Fibroblast of lung (primary cell): ENCODE measurements around the gene B3GNT8. TPM values are rescaled to one million over a fixed set of nuclear protein-coding genes. Genes with fewer than 3 reads are reported as not detected.

Experiments used
- DNase-seq, 2 donors: peaks; one replicate each; pipeline versions ENCODE4 v3.0.0 to v3.0.0-alpha.2; 2010; ENCODE audit warnings: low read depth in 2 of 2
- H2AFZ ChIP-seq: 2 replicates; pipeline ENCODE4 v1.5.1; 2012; ENCODE audit warnings: low read length, control low read depth, inconsistent platforms
- H3K27ac ChIP-seq: 2 replicates; pipeline ENCODE4 v1.5.1; 2011; ENCODE audit warnings: low read length, control low read depth; ENCODE audit not compliant: insufficient read depth
- H3K27me3 ChIP-seq: 2 replicates; pipeline ENCODE4 v1.5.1; 2011; ENCODE audit warnings: mild to moderate bottlenecking, low read length; ENCODE audit not compliant: control insufficient read depth, insufficient read depth
- H3K36me3 ChIP-seq: 2 replicates; pipeline ENCODE4 v1.5.1; 2011; ENCODE audit warnings: low read length; ENCODE audit not compliant: control insufficient read depth, insufficient read depth
- H3K4me1 ChIP-seq: 2 replicates; pipeline ENCODE4 v1.5.1; 2011; ENCODE audit warnings: low read length; ENCODE audit not compliant: control insufficient read depth, insufficient read depth; ENCODE audit errors: extremely low read depth
- H3K4me2 ChIP-seq: 2 replicates; pipeline ENCODE4 v1.5.1; 2011; ENCODE audit warnings: low read length, control low read depth; ENCODE audit not compliant: insufficient read depth; ENCODE audit errors: extremely low read depth
- H3K4me3 ChIP-seq, 4 experiments: fragments of 200-600 bp in 1 of 4; sonication (generic) in 1 of 4; replicated peaks in 1 of 4; 2 replicates each; pipeline ENCODE4 v1.5.1; 2011 to 2016; ENCODE audit warnings: low read length in 4 of 4, low read depth in 3 of 4, mild to moderate bottlenecking in 3 of 4, control low read depth in 2 of 4, inconsistent platforms in 1 of 4, mixed read lengths in 1 of 4; ENCODE audit not compliant: insufficient read depth in 1 of 4; ENCODE audit errors: control extremely low read depth in 1 of 4
- H3K79me2 ChIP-seq: 2 replicates; pipeline ENCODE4 v1.5.1; 2012; ENCODE audit warnings: mild to moderate bottlenecking, low read length, inconsistent platforms; ENCODE audit not compliant: control insufficient read depth, insufficient read depth
- H3K9ac ChIP-seq: 2 replicates; pipeline ENCODE4 v1.5.1; 2011; ENCODE audit warnings: mild to moderate bottlenecking, low read length, control low read depth; ENCODE audit not compliant: insufficient read depth
- H3K9me3 ChIP-seq: 2 replicates; pipeline ENCODE4 v1.5.1; 2012; ENCODE audit warnings: low read depth, low read length; ENCODE audit not compliant: control insufficient read depth, insufficient read depth
- H4K20me1 ChIP-seq: 2 replicates; pipeline ENCODE4 v1.5.1; 2011; ENCODE audit warnings: low read length; ENCODE audit not compliant: control insufficient read depth, insufficient read depth; ENCODE audit errors: extremely low read depth
- EZH2 ChIP-seq: IDR thresholded peaks from 2 replicates; pipeline ENCODE4 v1.5.1; 2012; ENCODE audit warnings: low read length, control low read depth, mild to moderate bottlenecking; ENCODE audit errors: missing control alignments
- polyA plus RNA-seq, 2 donors: library from polyadenylated mRNA; depleted of rRNA in 1 of 2; stranded (reverse) in 1 of 2; unstranded in 1 of 2; fragments of >200 nt; gene quantifications; 2 replicates each; pipeline ENCODE4 v1.2.1, GENCODE V29; 2011 to 2012; ENCODE audit warnings: missing spikeins in 1 of 2
- total RNA-seq: library from RNA; depleted of rRNA; stranded (reverse); fragments of >200 nt; gene quantifications from 2 replicates; pipeline ENCODE4 v1.2.1, GENCODE V29; 2014
- TF ChIP-seq, protein P1 (sequence below), 2 donors: IDR thresholded peaks in 1 of 2; conservative IDR thresholded peaks in 1 of 2; 1 replicate in 1 of 2; 2 replicates in 1 of 2; pipeline ENCODE4 v1.5.1; 2011 to 2012; ENCODE audit warnings: low read length in 2 of 2, control low read depth in 1 of 2, inconsistent platforms in 1 of 2, low read depth in 1 of 2, mild to moderate bottlenecking in 1 of 2

The B3GNT8 gene
- total and polyA plus RNA-seq, 2 donors (not counting 1 experiment from before 2014, with no cell fraction given), result 0.54 to 3.5 TPM

DNA sequence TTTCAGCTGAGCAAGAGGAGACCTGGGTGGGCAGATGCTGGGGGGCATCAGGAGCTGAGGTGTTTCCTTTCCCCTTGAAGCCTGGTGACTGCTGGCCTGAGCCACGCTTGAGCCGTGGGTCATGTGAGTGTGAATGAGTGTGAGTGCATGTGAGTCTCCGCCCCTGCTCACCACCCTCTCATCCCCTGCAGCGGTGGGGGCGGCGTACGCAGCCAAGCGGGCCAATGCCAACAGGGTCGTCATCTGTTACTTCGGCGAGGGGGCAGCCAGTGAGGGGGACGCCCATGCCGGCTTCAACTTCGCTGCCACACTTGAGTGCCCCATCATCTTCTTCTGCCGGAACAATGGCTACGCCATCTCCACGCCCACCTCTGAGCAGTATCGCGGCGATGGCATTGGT lies 5.2 kb downstream of the B3GNT8 start:
- H3K36me3 ChIP-seq, result peaks cover 15% of the 10 kb centered on the region
- H3K4me2 ChIP-seq, result no peak overlapping the region
- H3K9me3 ChIP-seq, result no peaks in the 10 kb centered on the region
- H3K9ac ChIP-seq, result no peak overlapping the region
- no peaks in the 10 kb centered on the region for H4K20me1 ChIP-seq
- no peaks in the 10 kb centered on the region for H3K27me3 ChIP-seq
- no peak overlapping the region for H3K27ac ChIP-seq
- no peak overlapping the region for H2AFZ ChIP-seq
- no peaks in the 10 kb centered on the region for H3K79me2 ChIP-seq
- H3K4me3 ChIP-seq, result no peak overlapping the region
- TF ChIP-seq, protein P1, sequence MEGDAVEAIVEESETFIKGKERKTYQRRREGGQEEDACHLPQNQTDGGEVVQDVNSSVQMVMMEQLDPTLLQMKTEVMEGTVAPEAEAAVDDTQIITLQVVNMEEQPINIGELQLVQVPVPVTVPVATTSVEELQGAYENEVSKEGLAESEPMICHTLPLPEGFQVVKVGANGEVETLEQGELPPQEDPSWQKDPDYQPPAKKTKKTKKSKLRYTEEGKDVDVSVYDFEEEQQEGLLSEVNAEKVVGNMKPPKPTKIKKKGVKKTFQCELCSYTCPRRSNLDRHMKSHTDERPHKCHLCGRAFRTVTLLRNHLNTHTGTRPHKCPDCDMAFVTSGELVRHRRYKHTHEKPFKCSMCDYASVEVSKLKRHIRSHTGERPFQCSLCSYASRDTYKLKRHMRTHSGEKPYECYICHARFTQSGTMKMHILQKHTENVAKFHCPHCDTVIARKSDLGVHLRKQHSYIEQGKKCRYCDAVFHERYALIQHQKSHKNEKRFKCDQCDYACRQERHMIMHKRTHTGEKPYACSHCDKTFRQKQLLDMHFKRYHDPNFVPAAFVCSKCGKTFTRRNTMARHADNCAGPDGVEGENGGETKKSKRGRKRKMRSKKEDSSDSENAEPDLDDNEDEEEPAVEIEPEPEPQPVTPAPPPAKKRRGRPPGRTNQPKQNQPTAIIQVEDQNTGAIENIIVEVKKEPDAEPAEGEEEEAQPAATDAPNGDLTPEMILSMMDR (conservative IDR thresholded peaks at IDR 0.05 in 1 of 2, IDR thresholded peaks at IDR 0.05 in 1 of 2; ENCODE audit: low read depth in 1 of 2, low read length in 2 of 2), result no peak
- no peak for TF ChIP-seq EZH2
- DNase-seq, result no peak
- H3K4me1 ChIP-seq, result peaks cover 2% of the 10 kb centered on the region

DNA sequence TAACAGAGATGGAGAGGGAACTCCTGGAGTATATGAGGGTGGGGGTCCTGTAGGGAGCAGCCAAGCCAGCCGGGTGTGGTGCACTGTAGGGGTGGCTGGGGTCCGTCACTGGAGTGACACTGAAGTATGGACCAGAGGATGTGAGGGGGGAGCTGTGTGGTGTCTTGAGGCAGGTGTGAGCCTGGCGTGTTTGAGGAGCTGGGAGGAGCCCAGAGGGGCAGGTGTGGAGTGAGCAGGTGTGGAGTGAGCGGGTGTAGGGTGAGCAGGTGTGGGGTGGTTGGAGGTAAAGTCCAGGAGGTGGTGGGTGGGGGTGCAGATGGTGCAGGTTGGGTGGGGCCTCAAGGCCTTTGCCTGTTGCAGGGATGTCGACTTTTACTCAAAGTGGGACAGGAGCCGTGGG lies 5.9 kb downstream of the B3GNT8 start:
- Histone ChIP-seq H3K27ac (no peak overlapping the region), H3K4me3 (no peak overlapping the region), H3K79me2 (no peaks in the 10 kb centered on the region), H3K4me2 (no peak overlapping the region), H3K4me1 (no peaks in the 10 kb centered on the region), H2AFZ (no peak overlapping the region), H3K9ac (no peak overlapping the region), H3K9me3 (no peaks in the 10 kb centered on the region), H4K20me1 (no peaks in the 10 kb centered on the region), H3K27me3 (no peaks in the 10 kb centered on the region), H3K36me3 (peaks cover 15% of the 10 kb centered on the region)
- TF ChIP-seq, protein P1 (conservative IDR thresholded peaks at IDR 0.05 in 1 of 2, IDR thresholded peaks at IDR 0.05 in 1 of 2; ENCODE audit: low read depth in 1 of 2, low read length in 2 of 2), result no peak
- no peak for DNase-seq

DNA sequence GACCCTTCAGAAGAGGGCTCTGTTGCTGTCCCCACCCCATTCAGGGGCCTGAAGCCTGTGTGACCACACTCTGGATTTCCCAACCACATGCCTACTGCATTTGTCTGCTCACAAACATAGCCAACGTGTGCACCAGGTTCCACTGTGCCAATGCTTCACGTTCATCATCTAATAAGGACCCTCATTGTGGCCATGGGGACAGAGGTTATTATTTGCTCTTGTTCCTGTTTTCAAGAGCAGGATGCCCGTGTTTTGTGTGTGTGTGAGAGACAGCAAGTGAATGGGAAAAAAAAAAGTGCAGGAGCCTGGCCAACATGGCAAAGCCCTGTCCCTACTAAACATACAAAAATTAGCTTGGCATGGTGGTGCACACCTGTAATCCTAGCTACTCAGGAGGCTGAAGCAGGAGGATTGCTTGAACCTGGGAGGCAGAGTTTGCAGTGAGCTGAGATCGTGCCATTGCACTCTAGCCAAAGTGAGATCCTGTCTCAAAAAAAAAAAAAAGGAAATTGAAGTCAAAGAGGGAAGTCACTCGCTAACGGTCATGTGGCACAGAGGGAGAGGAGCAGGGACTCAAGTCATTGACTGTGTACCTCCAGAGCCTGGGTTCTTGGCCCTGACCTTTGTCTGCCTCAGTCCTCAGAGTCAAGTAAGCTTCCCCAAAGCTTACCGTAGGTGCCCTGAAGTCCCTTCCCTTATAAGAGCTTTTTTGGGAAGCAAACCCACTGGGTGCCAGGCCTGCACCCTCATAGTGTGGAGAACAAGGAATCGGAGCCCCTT lies 6.9 kb downstream of the B3GNT8 start:
- TF ChIP-seq, protein P1 (conservative IDR thresholded peaks at IDR 0.05 in 1 of 2, IDR thresholded peaks at IDR 0.05 in 1 of 2; ENCODE audit: low read depth in 1 of 2, low read length in 2 of 2), result no peak
- no peak for TF ChIP-seq EZH2
- H3K79me2 ChIP-seq, result no peaks in the 10 kb centered on the region
- H3K4me2 ChIP-seq, result no peak overlapping the region
- peaks cover 15% of the 10 kb centered on the region for H3K36me3 ChIP-seq
- no peaks in the 10 kb centered on the region for H4K20me1 ChIP-seq
- no peak overlapping the region for H2AFZ ChIP-seq
- H3K9me3 ChIP-seq, result no peaks in the 10 kb centered on the region
- H3K4me1 ChIP-seq, result no peaks in the 10 kb centered on the region
- no peak overlapping the region for H3K9ac ChIP-seq
- no peaks in the 10 kb centered on the region for H3K27me3 ChIP-seq
- DNase-seq, result no peak
- no peak overlapping the region for H3K4me3 ChIP-seq
- no peak overlapping the region for H3K27ac ChIP-seq
